Lung (tissue), 12 donors: ENCODE measurements around the gene ZMYM5. TPM values are rescaled to one million over a fixed set of nuclear protein-coding genes. Genes with fewer than 3 reads are reported as not detected.

Experiments used
- ATAC-seq: fragments of 200-7000 bp; cut with Tn5 transposase; one replicate; pipeline ENCODE4 v1.9.1; 2020; ENCODE audit warnings: moderate number of reproducible peaks; ENCODE audit not compliant: insufficient read depth, low FRiP score
- DNase-seq, 3 donors: peaks; one replicate each; pipeline ENCODE4 v3.0.0-alpha.2; 2013 to 2017
- H3K27ac ChIP-seq, 2 donors: one replicate each; pipeline ENCODE4 v1.5.1; 2013; ENCODE audit warnings: mild to moderate bottlenecking in 2 of 2, moderate library complexity in 2 of 2, control low read depth in 1 of 2, inconsistent platforms in 1 of 2, low read depth in 1 of 2, low read length in 1 of 2
- H3K27me3 ChIP-seq, 3 donors: one replicate each; pipeline ENCODE4 v1.5.1; 2013; ENCODE audit warnings: low read length in 2 of 3; ENCODE audit not compliant: control insufficient read depth in 3 of 3, insufficient read depth in 3 of 3
- H3K36me3 ChIP-seq, 4 donors: one replicate each; pipeline ENCODE4 v1.5.1; 2013; ENCODE audit warnings: low read length in 4 of 4, mild to moderate bottlenecking in 1 of 4, moderate library complexity in 1 of 4; ENCODE audit not compliant: control insufficient read depth in 4 of 4, insufficient read depth in 4 of 4
- H3K4me1 ChIP-seq, 5 donors: one replicate each; pipeline ENCODE4 v1.5.1; 2013; ENCODE audit warnings: low read length in 5 of 5, mild to moderate bottlenecking in 2 of 5, moderate library complexity in 1 of 5; ENCODE audit not compliant: control insufficient read depth in 5 of 5, insufficient read depth in 5 of 5
- H3K4me3 ChIP-seq: one replicate; pipeline ENCODE4 v1.5.1; 2013; ENCODE audit warnings: mild to moderate bottlenecking, control low read depth, moderate library complexity
- H3K9ac ChIP-seq, 2 donors: one replicate each; pipeline ENCODE4 v1.5.1; 2013; ENCODE audit warnings: low read length in 2 of 2, control low read depth in 1 of 2; ENCODE audit not compliant: insufficient read depth in 1 of 2
- H3K9me3 ChIP-seq, 4 donors: one replicate each; pipeline ENCODE4 v1.5.1; 2013; ENCODE audit warnings: low read length in 3 of 4, mild to moderate bottlenecking in 1 of 4, moderate library complexity in 1 of 4; ENCODE audit not compliant: control insufficient read depth in 4 of 4, insufficient read depth in 3 of 4
- WGBS, 2 donors: extraction: QIAGEN DNeasy Blood & Tissue Kit; methylation state at CpG; one replicate each; pipeline ENCODE4 v1.1.7; 2013; 5-methylcytosine and 5-hydroxymethylcytosine counted together
- polyA plus RNA-seq, 2 donors: library from polyadenylated mRNA; stranded (reverse); fragments of 200-250 nt; gene quantifications; one replicate each; pipeline ENCODE4 v1.2.1, GENCODE V29; 2013
- total RNA-seq, 2 donors: library from RNA; depleted of rRNA in 1 of 2; stranded (reverse); fragments of >200 nt in 1 of 2; gene quantifications; one replicate each; pipeline ENCODE4 v1.2.1, GENCODE V29; 2014 to 2021
- TF ChIP-seq, protein P1 (sequence below): IDR thresholded peaks from 2 replicates; pipeline ENCODE4 v1.5.1; 2012; ENCODE audit warnings: mild to moderate bottlenecking; ENCODE audit errors: control extremely low read depth, extremely low read depth
- donor health status: control.
- donor health status: control.
- donor health status: Bipolar disorder and iron deficiency.
- donor health status: healthy.
- donor health status: DM: yes; HTN: yes; CAD: no.

ZMYM5 gene
- total and polyA plus RNA-seq, 4 donors, result 5.6 to 32.8 (median 8.6) TPM

DNA sequence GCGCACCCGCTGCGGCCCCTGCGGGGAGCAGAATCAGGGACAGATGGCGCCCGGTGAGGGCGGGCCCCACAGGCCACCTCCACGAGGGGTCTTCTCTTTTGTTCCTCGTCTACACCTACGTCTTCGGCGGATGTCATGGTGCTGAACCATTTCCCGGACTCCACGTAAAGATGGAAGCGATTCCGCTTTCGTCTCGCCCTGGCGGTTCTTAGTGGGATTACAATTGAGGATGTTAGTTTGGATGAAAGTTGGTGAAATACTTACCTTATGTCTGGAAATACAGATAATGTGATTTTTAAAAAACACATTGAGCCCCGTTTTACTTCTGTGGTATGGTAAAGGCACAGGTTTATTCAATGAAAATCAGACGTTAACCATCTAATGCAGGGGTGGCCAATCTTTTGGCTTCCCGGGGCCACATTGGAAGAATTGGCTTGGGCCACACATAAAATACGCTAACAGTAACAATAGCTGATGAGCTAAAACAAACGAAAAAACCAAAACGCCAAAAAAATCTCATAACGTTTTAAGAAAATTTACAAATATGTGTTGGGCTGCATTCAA is 1.4 kb upstream of the ZMYM5 start:
- no peaks in the 10 kb centered on the region for H3K9me3 ChIP-seq
- peak overlapping the region; percentile 65 to 68 for H3K9ac ChIP-seq
- TF ChIP-seq, protein P1, sequence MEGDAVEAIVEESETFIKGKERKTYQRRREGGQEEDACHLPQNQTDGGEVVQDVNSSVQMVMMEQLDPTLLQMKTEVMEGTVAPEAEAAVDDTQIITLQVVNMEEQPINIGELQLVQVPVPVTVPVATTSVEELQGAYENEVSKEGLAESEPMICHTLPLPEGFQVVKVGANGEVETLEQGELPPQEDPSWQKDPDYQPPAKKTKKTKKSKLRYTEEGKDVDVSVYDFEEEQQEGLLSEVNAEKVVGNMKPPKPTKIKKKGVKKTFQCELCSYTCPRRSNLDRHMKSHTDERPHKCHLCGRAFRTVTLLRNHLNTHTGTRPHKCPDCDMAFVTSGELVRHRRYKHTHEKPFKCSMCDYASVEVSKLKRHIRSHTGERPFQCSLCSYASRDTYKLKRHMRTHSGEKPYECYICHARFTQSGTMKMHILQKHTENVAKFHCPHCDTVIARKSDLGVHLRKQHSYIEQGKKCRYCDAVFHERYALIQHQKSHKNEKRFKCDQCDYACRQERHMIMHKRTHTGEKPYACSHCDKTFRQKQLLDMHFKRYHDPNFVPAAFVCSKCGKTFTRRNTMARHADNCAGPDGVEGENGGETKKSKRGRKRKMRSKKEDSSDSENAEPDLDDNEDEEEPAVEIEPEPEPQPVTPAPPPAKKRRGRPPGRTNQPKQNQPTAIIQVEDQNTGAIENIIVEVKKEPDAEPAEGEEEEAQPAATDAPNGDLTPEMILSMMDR, result peak; percentile 45
- peaks cover 0 to 4% (median 0%) of the 10 kb centered on the region in 4 donors for H3K36me3 ChIP-seq
- H3K27me3 ChIP-seq, result no peaks in the 10 kb centered on the region
- WGBS, 2 donors, result 11 to 13% methylated on average over 26 of the region's 26 CpGs
- H3K4me1 ChIP-seq, result peaks cover 0 to 20% (median 9%) of the 10 kb centered on the region in 5 donors
- DNase-seq (peak; percentile 78 to 88 (median 87)), ATAC-seq (no peak)
- peak overlapping the region; percentile 99 for H3K27ac ChIP-seq
- H3K4me3 ChIP-seq, result peak overlapping the region; percentile 79

DNA sequence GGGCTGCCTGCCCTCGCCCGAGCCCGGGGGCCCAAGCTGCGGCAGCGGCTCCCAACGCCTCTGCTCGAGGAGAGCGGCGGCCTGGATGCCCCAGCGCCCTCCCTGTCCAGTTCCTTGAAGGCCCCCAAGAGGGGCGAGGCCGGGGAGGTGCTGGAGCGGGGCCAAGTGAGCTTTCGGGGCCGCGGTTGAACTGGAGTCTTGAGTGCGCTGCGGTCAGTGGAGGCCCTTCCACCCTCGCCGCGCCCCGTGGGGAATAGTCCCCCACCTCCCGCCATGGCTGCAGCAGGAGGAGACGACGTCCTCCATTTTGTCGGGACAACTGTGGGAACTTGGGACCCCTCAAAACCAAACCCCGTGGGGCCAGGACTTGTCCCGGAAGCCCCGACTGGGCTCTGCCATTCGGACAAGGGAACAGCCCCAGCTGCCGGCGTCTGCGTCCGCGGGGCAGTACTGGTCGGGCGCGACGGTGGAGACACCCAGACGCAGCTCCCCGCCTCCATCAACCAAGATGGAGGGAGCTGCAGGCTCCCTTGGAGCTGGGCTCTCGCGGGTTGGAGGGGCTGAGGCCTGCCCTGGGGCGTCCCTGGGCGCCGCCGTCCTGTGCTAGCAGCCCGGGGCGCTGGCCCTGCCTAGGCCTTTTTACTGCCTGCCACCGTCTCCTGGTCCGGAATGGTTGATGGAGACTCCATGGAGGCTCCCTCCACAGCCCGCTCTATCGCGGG is 736 bp upstream of the ZMYM5 start:
- Histone ChIP-seq H3K9me3 (no peaks in the 10 kb centered on the region), H3K4me1 (peaks cover 0 to 20% (median 9%) of the 10 kb centered on the region in 5 donors), H3K27me3 (no peaks in the 10 kb centered on the region), H3K27ac (peak overlapping the region; percentile 99), H3K9ac (peak overlapping the region; percentile 65 to 68), H3K4me3 (peak overlapping the region; percentile 79), H3K36me3 (peaks cover 0 to 4% (median 0%) of the 10 kb centered on the region in 4 donors)
- TF ChIP-seq, protein P1, result no peak
- DNase-seq (peak; percentile 90 to 91 (median 90)), ATAC-seq (peak; percentile 39)
- WGBS, 2 donors, result 0 to 1% methylated on average over 43 to 54 of the region's 54 CpGs

DNA sequence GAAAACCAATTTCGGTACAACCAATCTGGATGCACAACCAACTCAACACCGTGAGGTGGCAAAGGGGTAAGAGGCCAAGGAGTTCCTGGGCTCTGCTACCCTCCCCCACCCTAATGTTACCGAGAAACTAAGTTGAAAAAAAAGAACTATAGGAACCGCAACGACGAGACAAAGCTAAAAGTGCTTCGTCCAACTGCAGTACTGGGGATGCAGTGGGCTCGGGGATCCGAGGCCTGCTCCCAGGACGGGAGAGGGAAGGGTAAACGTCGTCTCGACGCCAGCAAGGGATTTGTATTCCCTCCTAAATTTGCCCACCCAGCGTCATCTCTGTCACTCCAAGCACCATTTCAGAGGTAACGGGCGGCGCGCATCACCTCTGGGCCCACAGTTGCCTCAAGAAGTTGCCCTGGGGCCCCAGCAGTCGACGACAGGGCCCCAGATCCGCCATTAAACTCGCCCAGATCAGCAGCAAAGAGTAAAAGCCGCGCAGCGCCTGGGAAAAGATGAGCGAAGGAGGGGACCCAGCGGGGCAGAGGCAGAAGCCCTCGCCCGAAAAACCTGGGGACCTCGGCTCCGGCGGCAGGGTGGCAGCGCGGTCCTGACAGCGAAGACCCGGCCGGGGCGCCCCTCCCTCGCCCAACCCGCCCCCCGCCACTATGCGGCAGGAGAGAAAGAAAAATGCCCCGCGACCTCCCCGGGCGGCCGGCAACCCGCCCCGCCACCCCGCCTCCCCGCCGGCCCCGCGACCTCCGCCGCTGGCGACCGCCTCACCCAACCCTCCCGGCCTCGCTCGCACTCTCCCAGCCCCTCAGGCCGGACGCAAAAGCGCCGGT is 752 bp downstream of the ZMYM5 start:
- H3K27me3 ChIP-seq, result no peaks in the 10 kb centered on the region
- DNase-seq, result peak; percentile 42 to 60 (median 56)
- TF ChIP-seq, protein P1, result no peak
- ATAC-seq, result no peak
- peaks cover 0 to 4% (median 2%) of the 10 kb centered on the region in 4 donors for H3K36me3 ChIP-seq
- H3K4me1 ChIP-seq, result peaks cover 0 to 20% (median 9%) of the 10 kb centered on the region in 5 donors
- H3K9ac ChIP-seq, result peak overlapping the region; percentile 92 to 94
- peak overlapping the region; percentile 95 to 99 for H3K27ac ChIP-seq
- no peaks in the 10 kb centered on the region for H3K9me3 ChIP-seq
- H3K4me3 ChIP-seq, result peak overlapping the region; percentile 73
- 0% methylated on average over 42 to 62 of the region's 66 CpGs for WGBS, 2 donors
